GM19324 (cell line): ENCODE data around the gene PDK4.
"Not testable (repeated sequence)": the region's sequence is repeated elsewhere in the genome, so short reads cannot be mapped to it uniquely, and the experiment has no call there.

ENCODE experiments used
- ATAC-seq: cut with Tn5 transposase; IDR thresholded peaks from one replicate; pipeline ENCODE4 v1.9.1; 2021; ENCODE audit warnings: mild to moderate bottlenecking, moderate library complexity; ENCODE audit not compliant: unreplicated experiment, low FRiP score

Gene PDK4

GRCh38 chr7:95578299-95578855 lies 17.9 kb downstream of the PDK4 start:
- ATAC-seq = no peak

DNA sequence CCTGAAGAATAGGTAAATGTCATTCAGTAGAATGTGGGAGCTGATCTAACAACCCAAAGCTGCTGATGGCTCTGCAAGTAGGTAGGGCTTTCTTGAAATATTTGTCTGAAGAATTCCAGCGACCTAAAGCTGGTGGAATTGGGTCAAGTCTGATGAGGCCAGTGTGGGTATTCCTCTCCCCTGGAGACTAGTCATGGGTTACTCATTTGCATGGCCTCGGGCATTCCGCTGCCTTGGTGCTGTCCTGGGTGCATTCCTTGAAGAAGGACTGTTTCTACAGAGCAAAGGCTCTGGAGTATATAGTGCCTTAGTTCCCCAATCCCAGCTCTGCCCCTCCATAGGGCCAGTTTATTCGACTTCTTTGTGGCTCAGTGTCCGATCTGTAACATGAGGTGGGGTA lies 19.2 kb downstream of the PDK4 start:
- ATAC-seq = no peak

- ATAC-seq = no peak
Observed at GRCh38 chr7:95569720-95570119, 26.6 kb downstream of the PDK4 start.

GRCh38 chr7:95560674-95561073 lies 35.6 kb downstream of the PDK4 start:
- ATAC-seq = no peak

- no peak for ATAC-seq
Observed at GRCh38 chr7:95558864-95559263, 37.5 kb downstream of the PDK4 start.

- no peak for ATAC-seq
Observed at GRCh38 chr7:95556777-95557176, 39.5 kb downstream of the PDK4 start.

DNA sequence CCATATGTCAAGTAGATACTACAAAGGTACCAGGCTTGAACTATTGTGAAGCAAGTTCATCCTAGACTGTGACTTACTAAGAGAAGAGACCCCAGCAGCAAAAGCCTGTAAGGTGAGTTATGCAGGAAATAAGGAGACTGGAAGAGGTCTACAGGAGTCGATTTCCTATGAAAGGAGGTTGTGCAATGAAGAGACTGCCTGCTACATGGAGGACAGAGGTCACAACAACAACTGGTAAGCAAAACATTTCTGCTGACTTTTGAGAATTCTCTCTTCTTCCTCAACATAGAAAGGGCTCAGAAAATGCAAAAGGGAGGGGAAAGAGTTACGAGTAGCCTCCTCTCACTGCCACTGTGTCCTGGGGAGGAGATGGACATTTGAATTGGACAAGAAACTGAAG lies 42.4 kb downstream of the PDK4 start:
- ATAC-seq = no peak

DNA sequence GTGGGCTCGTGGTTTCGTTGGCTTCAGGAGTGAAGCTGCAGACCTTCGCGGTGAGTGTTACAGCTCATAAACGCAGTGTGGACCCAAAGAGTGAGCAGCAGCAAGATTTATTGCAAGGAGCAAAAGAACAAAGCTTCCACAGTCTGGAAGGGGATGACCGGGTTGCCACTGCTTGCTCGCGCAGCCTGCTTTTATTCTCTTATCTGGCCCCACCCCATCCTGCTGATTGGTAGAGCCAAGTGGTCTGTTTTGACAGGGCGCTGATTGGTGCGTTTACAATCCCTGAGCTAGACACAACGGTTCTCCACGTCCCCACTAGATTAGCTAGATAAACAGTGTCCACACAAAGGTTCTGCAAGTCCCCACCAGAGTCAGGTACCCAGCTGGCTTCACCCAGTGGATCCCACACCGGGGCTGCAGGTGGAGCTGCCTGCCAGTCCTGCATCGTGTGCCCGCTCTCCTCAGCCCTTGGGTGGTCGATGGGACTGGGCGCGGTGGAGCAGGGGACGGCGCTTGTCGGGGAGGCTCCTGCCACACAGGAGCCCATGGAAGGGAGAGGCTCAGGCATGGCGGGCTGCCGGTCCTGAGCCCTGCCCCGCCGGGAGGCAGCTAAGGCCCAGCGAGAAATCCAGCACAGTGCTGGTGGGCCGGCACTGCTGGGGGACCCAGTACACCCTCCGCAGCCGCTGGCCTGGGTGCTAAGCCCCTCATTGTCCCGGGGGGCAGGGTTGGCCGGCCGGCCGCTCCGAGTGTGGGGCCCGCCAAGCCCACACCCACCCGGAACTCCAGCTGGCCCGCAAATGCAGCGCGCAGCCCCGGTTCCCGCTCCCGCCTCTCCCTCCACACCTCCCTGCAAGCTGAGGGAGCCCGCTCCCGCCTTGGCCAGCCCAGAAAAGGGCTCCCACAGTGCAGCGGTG lies 44.0 kb downstream of the PDK4 start:
- ATAC-seq = not testable (repeated sequence)

DNA sequence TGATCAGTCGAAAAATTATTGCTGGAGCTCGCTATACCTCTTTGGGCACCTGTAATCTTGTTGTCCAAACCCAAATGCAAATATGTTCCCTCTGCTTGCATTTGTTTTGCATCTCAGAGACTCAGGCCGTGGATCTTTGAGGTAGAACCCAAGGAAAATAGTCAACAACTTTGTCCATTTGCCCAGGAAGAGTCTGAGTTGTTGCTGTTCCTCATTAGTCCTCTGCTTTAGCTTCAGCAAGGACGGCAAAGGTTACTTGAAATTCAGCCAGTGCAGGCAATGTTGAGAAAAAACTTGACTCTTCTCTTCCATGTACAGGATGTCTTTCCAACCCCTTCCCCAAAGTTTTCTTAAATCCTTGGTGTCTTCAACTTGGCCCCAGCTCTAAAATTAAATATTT lies 45.8 kb downstream of the PDK4 start:
- no peak for ATAC-seq

DNA sequence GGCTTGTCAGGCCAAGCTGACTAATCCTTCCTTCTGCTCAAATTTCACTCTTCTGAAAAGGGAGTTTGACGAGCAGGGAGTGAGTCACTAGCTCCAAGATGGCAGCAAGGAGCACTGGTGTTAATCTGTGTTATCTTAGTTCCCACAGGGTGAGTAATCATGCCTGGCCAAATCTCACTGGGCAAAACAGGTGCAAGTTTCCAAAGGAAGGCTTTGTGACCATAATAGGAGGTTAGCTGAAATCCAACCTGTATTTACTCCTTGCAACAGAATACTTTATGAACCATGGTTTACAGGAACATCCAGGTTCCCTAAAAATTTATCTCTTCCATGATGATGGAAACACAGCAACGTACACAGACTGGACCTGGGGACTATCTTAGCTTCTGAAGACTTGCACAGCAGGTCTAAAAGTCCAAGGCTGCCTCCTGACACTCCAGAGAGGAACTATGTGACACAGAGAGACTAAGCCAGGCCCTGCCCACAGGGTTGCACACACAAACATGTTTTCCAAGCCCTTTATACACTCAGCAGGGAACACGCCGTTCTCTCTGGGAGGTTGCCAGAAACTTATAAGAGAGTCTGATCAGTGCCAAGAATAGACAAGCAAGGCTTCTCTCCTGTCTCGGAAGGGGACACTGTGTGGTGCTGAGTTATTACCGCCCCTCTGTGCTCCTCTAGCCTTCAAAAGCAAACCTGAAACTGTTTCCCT lies 46.3 kb downstream of the PDK4 start:
- no peak for ATAC-seq

DNA sequence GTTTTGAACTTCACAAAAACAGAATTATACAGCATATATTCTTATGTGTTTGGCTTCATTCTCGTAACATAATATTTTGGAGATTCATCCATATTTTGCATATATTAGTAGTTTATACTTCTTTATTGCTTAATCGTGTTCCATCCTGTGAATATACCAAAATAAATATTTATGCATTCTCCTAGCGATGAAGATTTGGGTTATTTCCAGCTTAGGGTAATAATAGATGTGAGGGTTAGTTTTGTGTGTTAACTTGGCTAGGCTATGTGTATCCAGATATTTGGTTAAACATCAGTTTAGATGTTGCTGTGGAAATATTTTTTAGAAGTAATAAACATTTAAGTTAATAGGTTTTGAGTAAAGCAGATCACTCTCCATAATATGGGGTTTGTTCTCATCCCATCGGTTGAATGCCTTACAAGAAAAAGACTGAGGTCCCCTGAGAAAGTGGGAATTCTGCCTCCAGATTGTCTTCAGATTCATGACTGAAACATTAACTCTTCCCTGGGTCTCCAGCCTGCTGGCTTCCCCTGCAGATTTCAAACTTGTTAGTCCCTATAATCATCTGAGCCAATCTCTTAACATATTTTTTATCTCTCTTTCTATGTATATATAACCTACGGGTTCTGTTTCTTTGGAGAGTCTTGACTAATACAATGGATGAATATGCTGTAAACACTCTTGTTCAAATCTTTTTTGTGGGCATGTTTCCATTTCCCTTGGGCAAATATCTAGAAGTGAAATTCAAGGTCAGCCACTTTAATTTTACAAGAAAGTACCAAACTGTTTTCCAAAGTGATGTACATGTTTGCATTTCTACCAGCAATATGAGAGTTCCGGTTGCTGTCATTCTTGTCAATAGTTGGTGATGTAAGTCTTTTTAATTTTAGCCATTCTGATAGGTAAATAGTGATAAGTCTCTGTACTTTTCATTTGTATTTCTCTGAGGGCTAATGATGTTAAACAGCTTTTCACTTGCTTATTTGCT lies 48.7 kb downstream of the PDK4 start:
- ATAC-seq = no peak

- ATAC-seq = no peak
Observed at GRCh38 chr7:95546647-95547046, 49.7 kb downstream of the PDK4 start.

DNA sequence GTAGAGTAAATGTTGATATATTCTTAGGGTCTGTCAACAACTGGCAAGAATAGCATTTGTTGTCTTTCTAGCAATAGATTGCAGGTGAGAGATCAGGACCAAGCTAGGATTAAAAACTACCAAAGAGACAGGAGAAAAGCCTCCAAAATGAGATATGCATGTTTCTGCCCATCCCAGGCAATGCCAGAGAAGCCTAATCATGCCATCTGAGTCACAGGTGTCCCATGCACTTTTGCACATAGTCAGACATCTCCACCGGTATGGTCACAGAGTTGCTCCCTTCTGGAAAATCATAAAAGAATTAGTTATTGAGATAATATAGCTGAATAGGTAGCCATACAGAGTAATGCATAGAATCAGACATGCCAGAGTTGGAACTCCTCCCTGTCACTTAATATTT lies 50.6 kb downstream of the PDK4 start:
- ATAC-seq = no peak

GRCh38 chr7:95545007-95545615 lies 51.2 kb downstream of the PDK4 start:
- ATAC-seq = no peak

DNA sequence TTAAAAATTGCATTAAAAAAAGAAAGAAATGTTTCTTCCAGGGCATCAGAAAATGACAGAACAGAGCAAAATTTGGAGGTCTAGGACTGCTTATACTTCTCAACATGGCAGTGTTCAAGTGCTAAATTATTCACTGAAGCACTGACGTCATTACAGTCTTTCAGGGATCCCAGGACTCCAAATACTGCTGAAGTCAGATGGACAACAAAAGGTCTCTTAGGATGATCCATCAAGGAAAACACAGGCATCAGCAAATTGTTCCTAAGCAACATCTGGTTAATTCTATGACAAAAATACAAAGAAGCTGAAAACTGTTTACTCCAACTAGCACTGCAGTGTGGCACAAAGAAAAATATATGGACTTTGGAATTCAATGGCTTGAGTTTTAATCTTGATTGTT lies 52.1 kb downstream of the PDK4 start:
- no peak for ATAC-seq

- ATAC-seq = no peak
Observed at GRCh38 chr7:95543312-95543711, 53.0 kb downstream of the PDK4 start.

GRCh38 chr7:95540366-95540765 lies 56.0 kb downstream of the PDK4 start:
- no peak for ATAC-seq

DNA sequence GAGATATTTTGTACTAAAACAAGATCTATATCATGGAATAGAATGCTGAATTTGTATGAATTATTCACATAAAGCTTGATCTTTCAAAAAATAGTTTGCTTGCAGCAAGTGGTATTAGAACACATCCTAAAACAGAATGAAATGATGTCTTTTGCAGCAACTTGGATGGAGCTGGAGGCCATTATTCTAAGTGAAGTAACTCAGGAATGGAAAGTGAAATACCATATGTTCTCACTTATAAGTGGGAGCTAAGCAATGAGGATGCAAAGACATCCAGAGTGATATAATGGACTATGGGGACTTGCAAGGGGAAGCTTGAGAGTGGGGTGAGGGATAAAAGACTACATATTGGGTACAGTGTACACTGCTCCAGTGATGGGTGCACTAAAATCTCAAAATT lies 56.9 kb downstream of the PDK4 start:
- ATAC-seq = no peak

DNA sequence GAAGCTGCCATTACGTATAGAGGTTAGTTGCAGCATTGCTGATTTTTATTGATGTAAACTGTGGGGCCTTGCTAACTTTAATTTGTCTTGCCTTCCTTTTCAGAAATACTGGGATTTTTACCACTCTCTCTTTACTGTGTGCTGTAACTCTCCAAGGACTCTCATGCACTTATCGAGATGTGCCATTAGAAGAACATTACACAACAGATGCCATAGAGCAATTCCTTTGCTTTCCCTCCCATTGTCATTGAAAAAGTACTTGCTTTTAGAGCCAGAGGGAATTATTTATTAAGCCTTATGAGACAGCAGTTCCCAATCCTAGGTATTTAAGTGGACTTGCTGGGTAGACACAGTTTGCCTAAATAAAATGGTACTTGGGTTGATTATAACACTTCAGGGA lies 58.8 kb downstream of the PDK4 start:
- no peak for ATAC-seq
